AG10803 (cell line): ENCODE measurements around the gene ALDH18A1.

Experiments used
- DNase-seq: peaks from one replicate; pipeline ENCODE4 v3.0.0; 2010; ENCODE audit warnings: low read depth
- H3K4me3 ChIP-seq: 2 replicates; pipeline ENCODE4 v1.5.1; 2011; ENCODE audit warnings: mild to moderate bottlenecking, low read length, control low read depth
- TF ChIP-seq, protein P1 (sequence below): conservative IDR thresholded peaks from 2 replicates; pipeline ENCODE4 v1.5.1; 2011; ENCODE audit warnings: mild to moderate bottlenecking, low read length, control low read depth, inconsistent platforms

ALDH18A1 gene

DNA sequence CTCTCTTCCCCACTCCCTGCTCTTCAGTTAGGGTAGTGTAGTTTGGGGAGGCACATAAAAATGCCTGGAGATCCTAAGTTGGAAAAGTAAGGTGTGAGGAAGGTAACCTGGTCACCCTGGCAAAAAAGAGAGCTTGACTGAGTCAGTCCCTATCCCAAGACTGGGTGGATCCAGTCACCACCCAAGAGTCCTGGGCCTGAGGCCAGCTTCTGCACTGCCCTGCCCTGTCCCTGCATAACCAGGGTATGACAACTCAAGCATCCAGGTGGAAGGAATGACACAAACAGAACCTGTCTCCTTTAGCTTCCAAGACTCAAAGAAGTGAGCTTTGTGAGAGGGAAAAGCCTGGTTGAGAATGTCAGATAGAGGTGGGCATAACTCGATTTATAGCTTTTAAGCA is 68.5 kb downstream of the ALDH18A1 start:
- DNase-seq = no peak
- TF ChIP-seq, protein P1, sequence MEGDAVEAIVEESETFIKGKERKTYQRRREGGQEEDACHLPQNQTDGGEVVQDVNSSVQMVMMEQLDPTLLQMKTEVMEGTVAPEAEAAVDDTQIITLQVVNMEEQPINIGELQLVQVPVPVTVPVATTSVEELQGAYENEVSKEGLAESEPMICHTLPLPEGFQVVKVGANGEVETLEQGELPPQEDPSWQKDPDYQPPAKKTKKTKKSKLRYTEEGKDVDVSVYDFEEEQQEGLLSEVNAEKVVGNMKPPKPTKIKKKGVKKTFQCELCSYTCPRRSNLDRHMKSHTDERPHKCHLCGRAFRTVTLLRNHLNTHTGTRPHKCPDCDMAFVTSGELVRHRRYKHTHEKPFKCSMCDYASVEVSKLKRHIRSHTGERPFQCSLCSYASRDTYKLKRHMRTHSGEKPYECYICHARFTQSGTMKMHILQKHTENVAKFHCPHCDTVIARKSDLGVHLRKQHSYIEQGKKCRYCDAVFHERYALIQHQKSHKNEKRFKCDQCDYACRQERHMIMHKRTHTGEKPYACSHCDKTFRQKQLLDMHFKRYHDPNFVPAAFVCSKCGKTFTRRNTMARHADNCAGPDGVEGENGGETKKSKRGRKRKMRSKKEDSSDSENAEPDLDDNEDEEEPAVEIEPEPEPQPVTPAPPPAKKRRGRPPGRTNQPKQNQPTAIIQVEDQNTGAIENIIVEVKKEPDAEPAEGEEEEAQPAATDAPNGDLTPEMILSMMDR = no peak
- no peak overlapping the region for H3K4me3 ChIP-seq

DNA sequence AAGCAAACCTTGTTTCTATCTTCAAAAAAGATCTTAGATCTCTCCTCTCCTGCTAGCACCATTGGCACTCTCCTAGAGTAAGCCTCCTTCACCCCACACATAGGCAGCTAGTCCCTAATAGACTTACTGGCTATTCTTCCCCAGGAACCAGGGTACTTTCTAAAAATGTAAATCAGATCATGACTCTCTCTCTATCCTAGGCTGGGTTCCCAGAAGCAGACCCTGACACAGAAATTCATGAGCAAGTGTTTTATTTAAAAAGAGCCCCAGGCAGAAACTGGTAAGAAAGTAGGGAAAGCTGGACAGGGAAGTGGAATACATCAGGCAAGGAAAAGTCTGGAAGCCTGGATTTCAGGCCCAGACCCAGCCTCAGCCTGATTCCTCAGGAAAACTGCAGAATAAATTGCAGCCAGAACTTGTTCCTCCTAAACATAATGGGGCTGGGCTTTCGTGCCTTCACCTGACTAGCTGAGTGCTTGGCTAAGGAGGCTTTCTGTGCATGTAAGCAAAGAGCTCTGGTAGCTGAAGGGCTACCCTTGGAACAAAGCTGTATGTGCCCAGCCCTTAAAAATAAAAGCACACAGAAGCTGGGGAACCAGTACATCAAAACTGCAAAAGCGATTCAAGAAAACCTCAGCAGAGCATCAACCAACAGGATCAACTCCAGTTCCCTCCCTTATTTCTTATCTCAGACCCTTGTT is 76.5 kb downstream of the ALDH18A1 start:
- no peak for DNase-seq
- TF ChIP-seq, protein P1 = no peak
- no peak overlapping the region for H3K4me3 ChIP-seq

DNA sequence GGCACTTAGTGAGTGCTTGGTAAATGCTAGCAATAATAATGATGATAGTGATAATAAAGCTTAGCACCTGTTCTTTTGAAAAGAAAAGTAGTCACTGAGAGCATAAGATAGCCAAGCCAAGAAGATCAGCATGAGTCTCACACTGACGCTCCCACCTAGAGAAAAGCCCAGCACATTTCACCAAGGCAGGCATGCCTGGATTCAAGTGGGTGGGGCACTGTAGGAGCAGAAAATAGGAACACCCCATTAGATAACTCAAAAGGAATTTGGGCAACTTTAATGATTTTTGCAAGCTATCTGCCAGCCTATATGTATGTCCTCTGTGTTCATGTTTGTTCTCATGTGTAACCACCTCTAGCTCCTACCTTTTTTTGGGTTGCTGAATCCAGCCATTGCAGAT is 77.2 kb downstream of the ALDH18A1 start:
- TF ChIP-seq, protein P1 = no peak
- no peak for DNase-seq
- H3K4me3 ChIP-seq = no peak overlapping the region

DNA sequence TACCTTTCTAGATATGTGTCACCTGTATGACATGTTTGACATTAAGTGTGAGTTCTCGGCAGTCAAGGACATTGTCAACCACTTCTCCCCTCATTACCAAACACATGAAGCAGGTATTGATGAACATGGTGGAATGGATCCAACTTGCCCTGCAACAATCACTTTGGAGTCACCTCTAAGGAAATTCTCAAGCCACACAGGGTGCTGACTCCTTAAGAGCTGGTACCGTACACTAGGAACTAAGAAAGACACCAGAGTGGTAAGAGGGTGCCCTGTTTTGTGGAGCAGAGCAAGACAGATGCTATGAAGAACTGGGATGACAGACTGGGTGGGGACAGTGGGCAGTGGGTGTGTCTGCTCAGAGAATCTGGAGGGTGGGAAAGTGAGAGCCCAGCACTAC is 77.9 kb downstream of the ALDH18A1 start:
- TF ChIP-seq, protein P1 = no peak
- no peak overlapping the region for H3K4me3 ChIP-seq
- no peak for DNase-seq

DNA sequence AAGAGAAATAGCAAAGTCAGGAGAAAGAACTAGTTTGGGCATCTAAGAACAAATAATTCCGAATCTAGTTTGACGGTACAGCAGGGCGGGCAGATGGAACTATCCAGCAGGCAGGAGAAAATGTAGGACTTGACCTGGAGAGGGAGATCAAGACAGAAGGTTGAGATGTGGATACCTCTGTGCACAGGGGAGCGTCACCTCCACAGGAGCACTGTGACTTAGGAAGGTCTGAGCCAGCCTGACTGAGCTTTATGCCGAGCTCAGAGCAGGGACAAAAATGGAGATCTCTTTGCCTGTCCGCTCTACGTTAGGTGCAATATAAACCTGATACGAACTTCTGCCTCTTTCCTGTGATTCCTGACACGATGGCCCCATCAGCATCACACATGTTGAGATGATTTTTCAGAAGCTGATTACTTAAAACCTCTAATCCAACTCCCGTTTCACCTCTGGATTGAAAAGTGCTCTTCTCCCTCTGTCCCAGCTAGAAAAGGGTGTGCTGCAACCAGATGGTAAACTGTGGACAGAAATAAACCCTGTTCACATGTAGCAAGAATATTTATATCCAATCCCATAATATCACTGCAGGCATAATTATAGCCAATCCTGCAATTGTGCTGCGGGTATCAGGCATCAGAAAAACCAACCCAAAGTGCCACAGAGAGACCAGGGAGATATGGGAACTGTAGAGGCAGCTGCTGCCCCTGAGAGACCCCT is 81.7 kb downstream of the ALDH18A1 start:
- no peak for DNase-seq
- H3K4me3 ChIP-seq = no peak overlapping the region
- TF ChIP-seq, protein P1 = no peak

DNA sequence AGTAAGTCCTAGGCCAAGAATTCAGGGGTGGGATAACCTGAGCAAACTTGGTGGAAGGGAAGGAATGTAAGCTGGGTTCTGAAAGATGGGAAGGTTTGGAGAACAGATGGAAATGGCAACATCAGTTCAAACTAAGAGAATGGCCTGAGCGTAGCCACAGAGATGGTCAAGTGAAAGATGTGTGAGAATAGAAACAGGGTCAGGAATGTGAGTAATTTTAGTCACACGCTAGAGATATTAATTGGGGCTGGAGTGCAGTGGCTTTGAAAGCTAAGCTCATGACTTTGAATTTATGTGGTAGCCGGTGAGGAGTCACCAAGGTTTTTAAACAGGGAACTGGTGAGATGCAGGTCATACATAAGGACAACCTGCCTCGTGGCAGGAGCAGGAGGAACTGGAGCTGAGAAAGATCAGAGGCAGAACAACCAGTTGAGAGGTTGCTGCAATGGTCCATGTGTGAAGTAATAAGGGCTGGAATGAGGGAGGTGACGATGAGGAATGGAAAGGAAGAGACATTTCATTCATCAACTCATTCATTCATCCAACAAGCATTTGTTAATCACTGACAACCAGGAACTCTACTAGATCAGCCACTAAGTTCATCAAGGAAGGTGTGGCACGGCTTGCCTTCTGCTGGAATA is 82.4 kb downstream of the ALDH18A1 start:
- no peak for DNase-seq
- TF ChIP-seq, protein P1 = no peak
- H3K4me3 ChIP-seq = no peak overlapping the region
